Measurements from ENCODE around the gene RIMS4. TPM values are rescaled to one million over a fixed set of nuclear protein-coding genes. Genes with fewer than 3 reads are reported as not detected.

The RIMS4 gene
- total RNA-seq, 2 experiments from 2014 or later, result not detected

DNA sequence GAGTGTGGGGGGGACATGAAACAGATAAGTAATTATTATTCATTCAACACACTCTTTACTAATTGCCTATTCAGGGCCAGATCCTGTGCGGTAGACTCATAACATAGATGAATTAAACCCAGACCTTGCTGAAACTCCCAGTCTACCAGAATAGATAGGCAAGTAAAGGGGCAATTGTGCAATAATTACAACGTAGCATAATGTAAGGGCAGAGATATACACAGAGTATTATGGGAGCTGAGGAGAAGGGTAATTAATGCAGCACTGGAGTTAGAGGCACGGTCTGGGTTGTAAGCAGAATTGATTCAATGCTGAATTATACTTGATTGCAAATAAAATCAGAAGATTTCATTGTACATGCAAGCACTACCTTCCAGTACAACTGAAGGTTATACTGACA lies 29.2 kb downstream of the RIMS4 start:
- DNase-seq (no peak), ATAC-seq (no peak)
- no peaks in the 10 kb centered on the region for H3K36me3 Mint-ChIP-seq (ENCODE audit: low read depth)
- no peak overlapping the region for H3K27ac Mint-ChIP-seq
- TF ChIP-seq, protein P1, sequence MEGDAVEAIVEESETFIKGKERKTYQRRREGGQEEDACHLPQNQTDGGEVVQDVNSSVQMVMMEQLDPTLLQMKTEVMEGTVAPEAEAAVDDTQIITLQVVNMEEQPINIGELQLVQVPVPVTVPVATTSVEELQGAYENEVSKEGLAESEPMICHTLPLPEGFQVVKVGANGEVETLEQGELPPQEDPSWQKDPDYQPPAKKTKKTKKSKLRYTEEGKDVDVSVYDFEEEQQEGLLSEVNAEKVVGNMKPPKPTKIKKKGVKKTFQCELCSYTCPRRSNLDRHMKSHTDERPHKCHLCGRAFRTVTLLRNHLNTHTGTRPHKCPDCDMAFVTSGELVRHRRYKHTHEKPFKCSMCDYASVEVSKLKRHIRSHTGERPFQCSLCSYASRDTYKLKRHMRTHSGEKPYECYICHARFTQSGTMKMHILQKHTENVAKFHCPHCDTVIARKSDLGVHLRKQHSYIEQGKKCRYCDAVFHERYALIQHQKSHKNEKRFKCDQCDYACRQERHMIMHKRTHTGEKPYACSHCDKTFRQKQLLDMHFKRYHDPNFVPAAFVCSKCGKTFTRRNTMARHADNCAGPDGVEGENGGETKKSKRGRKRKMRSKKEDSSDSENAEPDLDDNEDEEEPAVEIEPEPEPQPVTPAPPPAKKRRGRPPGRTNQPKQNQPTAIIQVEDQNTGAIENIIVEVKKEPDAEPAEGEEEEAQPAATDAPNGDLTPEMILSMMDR (IDR thresholded peaks at IDR 0.05), result no peak
- no peak overlapping the region for H3K4me3 Mint-ChIP-seq
- H3K4me1 Mint-ChIP-seq (ENCODE audit: low read depth), result no peaks in the 10 kb centered on the region
- CTCF ChIA-PET, result interaction anchor here (1.7 kb wide), 1 partner anchor 86 kb away, joined by 4 read pairs; no protein-coding TSS in a partner anchor
- intact Hi-C loops (cut with micrococcal nuclease), result no loop called here
- peaks cover 9% of the 10 kb centered on the region for H3K27me3 Mint-ChIP-seq
- no peaks in the 10 kb centered on the region for H3K9me3 Mint-ChIP-seq
- POLR2A ChIA-PET, result no interaction called here

DNA sequence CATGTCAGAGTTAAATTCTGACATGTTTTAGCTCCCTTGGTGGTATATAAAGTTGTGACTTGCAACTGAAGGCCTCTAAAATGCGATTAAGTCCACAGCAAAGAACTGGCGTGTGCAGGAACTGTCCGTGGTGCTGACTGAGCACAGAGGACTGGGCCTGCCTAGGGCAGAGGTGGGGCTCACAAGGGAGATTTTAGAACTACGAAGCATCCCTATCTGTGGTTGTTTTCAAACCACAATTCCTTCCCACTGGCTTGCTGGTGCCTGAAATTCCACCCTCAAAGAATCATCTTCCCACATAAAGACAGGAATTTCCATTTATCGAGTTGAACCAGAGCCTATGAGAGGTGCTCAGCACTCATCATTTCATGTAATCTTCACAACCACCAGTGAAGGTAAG lies 30.1 kb downstream of the RIMS4 start:
- POLR2A ChIA-PET, result interaction anchor here (0.6 kb wide), 1 partner anchor 381 kb away, joined by 3 read pairs; no protein-coding TSS in a partner anchor
- Mint-ChIP-seq H3K27me3 (peaks cover 10% of the 10 kb centered on the region), H3K4me1 (ENCODE audit: low read depth) (no peaks in the 10 kb centered on the region), H3K9me3 (no peaks in the 10 kb centered on the region), H3K27ac (no peak overlapping the region), H3K36me3 (ENCODE audit: low read depth) (no peaks in the 10 kb centered on the region), H3K4me3 (no peak overlapping the region)
- intact Hi-C loops (cut with micrococcal nuclease), result no loop called here
- CTCF ChIA-PET, result no interaction called here
- TF ChIP-seq, protein P1 (IDR thresholded peaks at IDR 0.05), result no peak
- ATAC-seq (peak; percentile 51), DNase-seq (peak; percentile 58)

DNA sequence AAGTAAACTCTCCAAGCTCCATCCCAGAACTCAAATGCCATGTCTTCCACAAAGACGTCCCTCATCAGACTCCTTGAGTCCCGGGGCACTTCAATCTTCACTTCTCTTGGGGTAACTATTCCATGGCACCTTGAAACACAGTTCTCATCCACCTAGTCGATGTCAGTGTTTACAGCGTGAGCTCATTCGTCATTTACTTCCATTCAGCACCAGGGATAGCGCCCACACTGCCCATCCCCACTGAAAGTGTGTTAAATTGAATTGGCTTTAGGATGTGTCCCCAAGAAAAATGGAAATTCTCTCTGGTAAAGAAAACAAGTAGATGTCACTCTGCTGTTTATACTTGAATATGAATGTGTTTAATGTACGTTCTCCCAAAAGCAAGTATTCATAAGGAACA lies 33.4 kb downstream of the RIMS4 start:
- no peak for ATAC-seq
- Mint-ChIP-seq H3K9me3 (no peaks in the 10 kb centered on the region), H3K4me3 (no peak overlapping the region), H3K27ac (no peak overlapping the region), H3K27me3 (peaks cover 12% of the 10 kb centered on the region), H3K4me1 (ENCODE audit: low read depth) (no peaks in the 10 kb centered on the region), H3K36me3 (ENCODE audit: low read depth) (no peaks in the 10 kb centered on the region)
- POLR2A ChIA-PET, result no interaction called here
- CTCF ChIA-PET, result no interaction called here
- TF ChIP-seq, protein P1 (IDR thresholded peaks at IDR 0.05), result no peak
- DNase-seq, result peak; percentile 19
- intact Hi-C loops (cut with micrococcal nuclease), result no loop called here

DNA sequence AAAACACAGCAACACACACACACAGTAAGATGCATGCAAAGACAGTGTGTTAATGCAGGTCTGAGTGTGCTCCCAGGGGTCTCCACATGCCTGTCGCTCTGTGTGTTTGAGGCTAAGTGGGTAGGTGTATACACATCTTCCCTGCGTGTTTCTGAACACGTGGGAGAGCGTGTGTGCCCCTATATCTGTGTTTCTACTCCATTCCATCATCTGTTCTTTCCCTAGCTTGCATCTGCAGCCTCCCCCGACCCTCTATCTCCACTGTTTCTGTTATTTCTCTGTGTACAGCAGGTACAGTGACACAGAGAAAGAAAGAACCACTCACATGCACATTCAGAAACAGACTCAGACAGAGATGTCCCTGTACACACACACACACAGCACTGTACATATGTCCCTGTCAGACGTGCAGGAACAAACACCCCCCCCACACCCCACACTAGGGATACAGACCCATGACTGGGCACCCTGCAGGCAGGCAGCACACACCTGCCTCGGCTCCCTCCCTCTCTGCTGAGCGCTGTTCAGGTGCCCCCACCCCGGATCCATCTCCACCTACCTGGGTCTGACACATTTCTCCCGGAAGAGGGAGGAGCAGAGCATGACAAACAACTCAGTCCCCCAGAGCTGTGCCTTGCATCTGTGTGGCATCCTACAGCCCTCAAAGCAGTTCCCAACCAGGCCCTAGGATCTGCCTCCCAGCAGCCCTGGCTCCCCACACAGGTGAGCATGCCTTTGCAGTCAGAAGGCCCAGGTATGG lies 37.1 kb downstream of the RIMS4 start:
- H3K27ac Mint-ChIP-seq, result no peak overlapping the region
- H3K27me3 Mint-ChIP-seq, result peaks cover 6% of the 10 kb centered on the region
- H3K9me3 Mint-ChIP-seq, result no peaks in the 10 kb centered on the region
- no peaks in the 10 kb centered on the region for H3K36me3 Mint-ChIP-seq (ENCODE audit: low read depth)
- DNase-seq (no peak), ATAC-seq (no peak)
- intact Hi-C loops (cut with micrococcal nuclease), result no loop called here
- no peak overlapping the region for H3K4me3 Mint-ChIP-seq
- POLR2A ChIA-PET, result no interaction called here
- TF ChIP-seq, protein P1 (IDR thresholded peaks at IDR 0.05), result no peak
- no peaks in the 10 kb centered on the region for H3K4me1 Mint-ChIP-seq (ENCODE audit: low read depth)
- CTCF ChIA-PET, result interaction anchor here (0.8 kb wide), 1 partner anchor 27 kb away, joined by 3 read pairs; no protein-coding TSS in a partner anchor

DNA sequence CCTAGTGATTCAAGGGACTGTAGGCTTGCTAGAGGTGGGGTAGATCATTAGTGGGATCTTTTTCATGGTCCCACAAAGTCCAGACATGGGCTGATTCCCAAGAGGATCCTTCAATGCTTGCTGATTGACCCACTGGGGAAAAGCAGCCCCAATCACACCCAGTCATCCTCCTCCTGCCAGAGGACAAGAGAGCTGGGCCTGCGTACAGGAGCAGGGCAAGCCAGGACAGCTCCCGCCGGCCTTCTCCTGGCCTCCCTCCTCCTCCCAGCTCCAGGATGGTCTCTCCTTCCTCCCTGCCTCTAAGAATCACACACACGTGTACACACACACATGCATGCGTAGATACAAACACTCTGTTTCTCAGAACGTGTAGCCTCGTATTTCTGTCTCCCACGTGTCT lies 37.7 kb downstream of the RIMS4 start:
- H3K36me3 Mint-ChIP-seq (ENCODE audit: low read depth), result no peaks in the 10 kb centered on the region
- no peak for DNase-seq
- H3K4me1 Mint-ChIP-seq (ENCODE audit: low read depth), result no peaks in the 10 kb centered on the region
- intact Hi-C loops (cut with micrococcal nuclease), result no loop called here
- H3K27me3 Mint-ChIP-seq, result peaks cover 6% of the 10 kb centered on the region
- POLR2A ChIA-PET, result no interaction called here
- H3K9me3 Mint-ChIP-seq, result no peaks in the 10 kb centered on the region
- no peak for ATAC-seq
- H3K27ac Mint-ChIP-seq, result no peak overlapping the region
- CTCF ChIA-PET, result no interaction called here
- TF ChIP-seq, protein P1 (IDR thresholded peaks at IDR 0.05), result no peak
- no peak overlapping the region for H3K4me3 Mint-ChIP-seq

Measured in activated CD8-positive, alpha-beta T cell treated with anti-CD3 and anti-CD28 coated beads for 36 hours (primary cell).